Measurements from ENCODE around the gene ZNF410. TPM values are rescaled to one million over a fixed set of nuclear protein-coding genes. Genes with fewer than 3 reads are reported as not detected.

The ZNF410 gene
- total RNA-seq, 1 experiment from 2014 or later: 21.0 TPM

GRCh38 chr14:73862480-73862879, 24.2 kb upstream of the ZNF410 start:
- Mint-ChIP-seq H3K27me3 (ENCODE audit: low read depth) (no peaks in the 10 kb centered on the region), H3K4me1 (no peaks in the 10 kb centered on the region), H3K27ac (no peak overlapping the region), H3K9me3 (no peaks in the 10 kb centered on the region), H3K4me3 (no peak overlapping the region), H3K36me3 (peaks cover 34% of the 10 kb centered on the region)
- ATAC-seq (no peak), DNase-seq (ENCODE audit: low spot score) (no peak)
- CTCF ChIA-PET: interaction anchor here (1.1 kb wide), 1 partner anchor 134 kb away, joined by 3 read pairs; no protein-coding TSS in a partner anchor
- no peak for TF ChIP-seq E2F1 (CRISPR knock-in tag; IDR thresholded peaks at IDR 0.05)
- no peak for TF ChIP-seq NR2C2 (CRISPR knock-in tag; IDR thresholded peaks at IDR 0.05)
- TF ChIP-seq EMX1 (CRISPR knock-in tag; IDR thresholded peaks at IDR 0.05): no peak
- TF ChIP-seq TEAD1 (CRISPR knock-in tag; IDR thresholded peaks at IDR 0.05): no peak
- no peak for TF ChIP-seq ZNF416 (CRISPR knock-in tag; IDR thresholded peaks at IDR 0.05)
- no peak for TF ChIP-seq PRDM15 (CRISPR knock-in tag; IDR thresholded peaks at IDR 0.05)
- TF ChIP-seq NFE2L1 (CRISPR knock-in tag; IDR thresholded peaks at IDR 0.05): no peak
- TF ChIP-seq NFYB (CRISPR knock-in tag; conservative IDR thresholded peaks at IDR 0.05; ENCODE audit: low read depth): no peak
- no peak for TF ChIP-seq ETV6 (CRISPR knock-in tag; IDR thresholded peaks at IDR 0.05)
- TF ChIP-seq AFF4 (CRISPR knock-in tag; IDR thresholded peaks at IDR 0.05; ENCODE audit: borderline replicate concordance): no peak
- no peak for TF ChIP-seq HMGA2 (CRISPR knock-in tag; IDR thresholded peaks at IDR 0.05)
- no peak for TF ChIP-seq AR (CRISPR knock-in tag; IDR thresholded peaks at IDR 0.05)
- no peak for TF ChIP-seq CTCF (IDR thresholded peaks at IDR 0.05)
- POLR2A ChIA-PET: no interaction called here

Measured in WTC11 (cell line).